ENCODE data around the gene SLC25A39. TPM values are rescaled to one million over a fixed set of nuclear protein-coding genes. Genes with fewer than 3 reads are reported as not detected.

SLC25A39 gene
- total RNA-seq, 1 donor from 2014 or later = 104 TPM

GRCh38 chr17:44272321-44272951 is 52.2 kb downstream of the SLC25A39 start:
- TF ChIP-seq CTCF (IDR thresholded peaks at IDR 0.05; ENCODE audit: partially characterized antibody, unreplicated experiment) = no peak
- no peak for DNase-seq
- Mint-ChIP-seq H3K27me3 (ENCODE audit: unreplicated experiment) (peaks cover 3% of the 10 kb centered on the region), H3K4me3 (ENCODE audit: unreplicated experiment) (peak overlapping the region; percentile 33), H3K27ac (ENCODE audit: unreplicated experiment) (peak overlapping the region; percentile 28), H3K4me1 (ENCODE audit: low read depth, unreplicated experiment) (peaks cover 17% of the 10 kb centered on the region), H3K36me3 (ENCODE audit: unreplicated experiment) (no peaks in the 10 kb centered on the region), H3K9me3 (ENCODE audit: unreplicated experiment) (peaks cover 9% of the 10 kb centered on the region)

Other genes starting within 250 kb of the SLC25A39 start
- gene HDAC5, start 201.2 kb downstream of the SLC25A39 start, total RNA-seq (ENCODE audit: unreplicated experiment) = 185 TPM
- gene HROB, start 182.9 kb downstream of the SLC25A39 start, total RNA-seq (ENCODE audit: unreplicated experiment) = 3.2 TPM
- not detected for gene ASB16, start 154.1 kb downstream of the SLC25A39 start, total RNA-seq (ENCODE audit: unreplicated experiment)
- 52.1 TPM for gene TMUB2, start 137.9 kb downstream of the SLC25A39 start, total RNA-seq (ENCODE audit: unreplicated experiment)
- 146 TPM for gene ATXN7L3, start 124.9 kb downstream of the SLC25A39 start, total RNA-seq (ENCODE audit: unreplicated experiment)
- gene UBTF, start 105.1 kb downstream of the SLC25A39 start, total RNA-seq (ENCODE audit: unreplicated experiment) = 97.6 TPM
- not detected for gene SLC4A1, start 56.7 kb downstream of the SLC25A39 start, total RNA-seq (ENCODE audit: unreplicated experiment)
- 282 TPM for gene RUNDC3A, start 16.2 kb downstream of the SLC25A39 start, total RNA-seq (ENCODE audit: unreplicated experiment)
- 88.7 TPM for gene GRN, start 20.5 kb upstream of the SLC25A39 start, total RNA-seq (ENCODE audit: unreplicated experiment)
- gene FAM171A2, start 39.0 kb upstream of the SLC25A39 start, total RNA-seq (ENCODE audit: unreplicated experiment) = 81.3 TPM
- gene ITGA2B, start 64.8 kb upstream of the SLC25A39 start, total RNA-seq (ENCODE audit: unreplicated experiment) = 7.1 TPM
- 62.6 TPM for gene GPATCH8, start 178.6 kb upstream of the SLC25A39 start, total RNA-seq (ENCODE audit: unreplicated experiment)
- 1.3 TPM for gene FZD2, start 232.7 kb upstream of the SLC25A39 start, total RNA-seq (ENCODE audit: unreplicated experiment)

Data from glutamatergic neuron (in vitro differentiated cells).